K562 (cell line): ENCODE data around the gene SPRR2D. TPM values are rescaled to one million over a fixed set of nuclear protein-coding genes. Genes with fewer than 3 reads are reported as not detected.

Experiments used
- COPS2 ChIP-seq: fragments of 450-650 bp; conservative IDR thresholded peaks from 2 replicates; pipeline ENCODE4 v1.6.1; 2016; ENCODE audit warnings: mild to moderate bottlenecking, moderate library complexity
- FOSL1 ChIP-seq: fragments of 200-800 bp; sonication (Bioruptor generic); conservative IDR thresholded peaks from 2 replicates; pipeline ENCODE4 v1.6.1; 2016; ENCODE audit warnings: missing genetic modification characterization, missing compliant biosample characterization
- HOXB6 ChIP-seq: fragments of 250-450 bp; sonication (Bioruptor Pico); IDR thresholded peaks from 2 replicates; pipeline ENCODE4 v1.5.1; 2022; ENCODE audit warnings: mild to moderate bottlenecking, borderline replicate concordance
- KLF16 ChIP-seq: IDR thresholded peaks from 2 replicates; pipeline ENCODE4 v1.6.1; 2016; ENCODE audit warnings: antibody characterized with exemption
- MCM2 ChIP-seq: fragments of 450-650 bp; IDR thresholded peaks from 2 replicates; pipeline ENCODE4 v1.6.1; 2017; ENCODE audit warnings: low read depth, mild to moderate bottlenecking
- MEIS2 ChIP-seq: fragments of 450-650 bp; IDR thresholded peaks from 2 replicates; pipeline ENCODE4 v1.6.1; 2014; ENCODE audit warnings: mild to moderate bottlenecking; ENCODE audit not compliant: partially characterized antibody
- RB1 ChIP-seq: fragments of 450-650 bp; IDR thresholded peaks from 2 replicates; pipeline ENCODE4 v1.6.1; 2017; ENCODE audit warnings: low read depth, mild to moderate bottlenecking
- RBFOX2 ChIP-seq: fragments of 200-400 bp; formaldehyde crosslinking; IDR thresholded peaks from 2 replicates; pipeline ENCODE4 v1.6.1; 2017; ENCODE audit warnings: low read depth, mild to moderate bottlenecking, low read length, moderate library complexity
- RCOR1 ChIP-seq, 2 experiments: IDR thresholded peaks; 2 replicates each; pipeline ENCODE4 v1.6.1; 2012; ENCODE audit warnings: low read depth in 2 of 2, low read length in 2 of 2, borderline replicate concordance in 1 of 2, improper control_type of control experiment in 1 of 2
- REST ChIP-seq, 2 experiments: fragments of 450-650 bp; formaldehyde crosslinking in 1 of 2; IDR thresholded peaks; 2 replicates each; pipeline versions ENCODE4 v1.4.0 to v1.6.1; 2014 to 2020; ENCODE audit warnings: mild to moderate bottlenecking in 2 of 2, borderline replicate concordance in 1 of 2, low read depth in 1 of 2
- ZNF175 ChIP-seq: fragments of 200-800 bp; sonication (Bioruptor generic); IDR thresholded peaks from 2 replicates; pipeline ENCODE4 v1.6.1; 2016; ENCODE audit warnings: low read depth, mild to moderate bottlenecking, missing genetic modification characterization, missing compliant biosample characterization
- ZNF324 ChIP-seq: fragments of 250-450 bp; sonication (Bioruptor Pico); IDR thresholded peaks from 2 replicates; pipeline ENCODE4 v1.4.0; 2020; ENCODE audit warnings: mild to moderate bottlenecking
- ZNF589 ChIP-seq: fragments of 200-800 bp; sonication (Bioruptor generic); IDR thresholded peaks from 2 replicates; pipeline ENCODE4 v1.6.1; 2016; ENCODE audit warnings: low read depth, missing genetic modification characterization, missing compliant biosample characterization
- polyA plus RNA-seq, 8 experiments: library from polyadenylated mRNA; depleted of rRNA in 4 of 8; stranded (reverse) in 5 of 8; unstranded in 3 of 8; fragments of >200 nt; fragmentation: Nextera tagmentation in 2 of 8; fragmentation: Illumina TruSeq in 1 of 8; extraction: Ambion mirVana in 2 of 8; extraction: Trizol in 1 of 8; gene quantifications; 2 replicates each; pipeline versions ENCODE4 v1.2.1 to v1.2.3, GENCODE V29; 2011 to 2014; ENCODE audit warnings: inconsistent platforms in 1 of 8, missing spikeins in 1 of 8
- total RNA-seq, 7 experiments: library from RNA; depleted of rRNA in 6 of 7; stranded (reverse); fragments of >200 nt in 6 of 7; fragmentation: Illumina TruSeq in 2 of 7; extraction: Trizol in 2 of 7; gene quantifications; 2 replicates each; pipeline versions ENCODE4 v1.2.1 to v1.2.3, GENCODE V29; 2011 to 2021; ENCODE audit warnings: low replicate concordance in 1 of 7
- TF ChIP-seq, protein P1 (sequence below): sonication (generic); formaldehyde crosslinking; IDR thresholded peaks from 2 replicates; pipeline ENCODE4 v1.8.0; 2023; ENCODE audit warnings: mild to moderate bottlenecking, missing genetic modification reagents

SPRR2D gene
- total and polyA plus RNA-seq, 9 of the 15 experiments (the other 6 are each of a cell fraction or from before 2014, with no cell fraction given): 0.91 to 5.1 (median 3.2) TPM; not detected in 1

DNA sequence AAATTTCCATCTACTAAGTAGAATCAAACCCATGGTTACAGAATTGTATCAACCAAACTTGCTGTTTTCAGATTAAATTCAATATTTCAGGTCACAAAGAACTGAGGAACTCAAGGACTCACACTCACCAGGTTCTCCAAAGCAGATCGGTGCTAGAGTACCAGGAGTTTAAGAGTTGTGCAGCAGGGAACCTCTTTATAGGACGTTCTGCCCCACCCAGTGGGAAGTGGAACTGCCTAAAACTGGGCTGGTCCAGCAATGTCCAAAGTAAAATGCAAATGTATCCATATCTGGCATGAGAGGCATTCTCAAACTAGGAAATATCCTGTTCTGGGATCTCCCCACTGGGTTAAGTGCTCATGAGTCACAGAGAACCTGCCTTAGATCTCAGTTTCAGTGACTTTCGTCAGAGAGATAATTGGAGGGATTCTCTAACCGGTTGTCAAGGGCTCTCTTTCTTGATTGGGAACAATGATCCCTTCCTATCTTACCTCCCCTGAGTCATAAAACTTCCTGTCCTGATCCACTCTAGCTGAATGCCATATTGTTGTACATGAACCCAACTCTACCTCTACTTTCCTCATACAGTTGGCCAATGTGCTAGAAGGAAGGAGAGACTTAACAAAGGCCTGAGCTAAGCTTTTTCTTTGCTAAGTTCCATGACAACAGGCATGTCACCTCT is at the start of gene SPRR2D (continued):
- TF ChIP-seq REST (IDR thresholded peaks at IDR 0.05; ENCODE audit: borderline replicate concordance) (peak; percentile 96), REST (CRISPR knock-in tag; IDR thresholded peaks at IDR 0.05; ENCODE audit: low read depth) (no peak), RBFOX2 (peak; percentile 2; the same call in 1 of the 2 replicates), COPS2 (no peak), HOXB6 (CRISPR knock-in tag) (no peak), RCOR1 (IDR thresholded peaks at IDR 0.05; ENCODE audit: borderline replicate concordance in 1 of 2, low read depth in 2 of 2, low read length in 2 of 2) (peak in 1 of 2 experiments; percentile 15; a peak in 1 of 4 replicates), RB1 (no peak), ZNF589 (CRISPR knock-in tag) (peak; percentile 53), KLF16 (peak; percentile 82), ZNF324 (CRISPR knock-in tag) (no peak), MCM2 (no peak), MEIS2 (peak; percentile 43), FOSL1 (peak; percentile 96), ZNF175 (CRISPR knock-in tag) (peak; percentile 63; the same call in 1 of the 2 replicates)
- TF ChIP-seq, protein P1, sequence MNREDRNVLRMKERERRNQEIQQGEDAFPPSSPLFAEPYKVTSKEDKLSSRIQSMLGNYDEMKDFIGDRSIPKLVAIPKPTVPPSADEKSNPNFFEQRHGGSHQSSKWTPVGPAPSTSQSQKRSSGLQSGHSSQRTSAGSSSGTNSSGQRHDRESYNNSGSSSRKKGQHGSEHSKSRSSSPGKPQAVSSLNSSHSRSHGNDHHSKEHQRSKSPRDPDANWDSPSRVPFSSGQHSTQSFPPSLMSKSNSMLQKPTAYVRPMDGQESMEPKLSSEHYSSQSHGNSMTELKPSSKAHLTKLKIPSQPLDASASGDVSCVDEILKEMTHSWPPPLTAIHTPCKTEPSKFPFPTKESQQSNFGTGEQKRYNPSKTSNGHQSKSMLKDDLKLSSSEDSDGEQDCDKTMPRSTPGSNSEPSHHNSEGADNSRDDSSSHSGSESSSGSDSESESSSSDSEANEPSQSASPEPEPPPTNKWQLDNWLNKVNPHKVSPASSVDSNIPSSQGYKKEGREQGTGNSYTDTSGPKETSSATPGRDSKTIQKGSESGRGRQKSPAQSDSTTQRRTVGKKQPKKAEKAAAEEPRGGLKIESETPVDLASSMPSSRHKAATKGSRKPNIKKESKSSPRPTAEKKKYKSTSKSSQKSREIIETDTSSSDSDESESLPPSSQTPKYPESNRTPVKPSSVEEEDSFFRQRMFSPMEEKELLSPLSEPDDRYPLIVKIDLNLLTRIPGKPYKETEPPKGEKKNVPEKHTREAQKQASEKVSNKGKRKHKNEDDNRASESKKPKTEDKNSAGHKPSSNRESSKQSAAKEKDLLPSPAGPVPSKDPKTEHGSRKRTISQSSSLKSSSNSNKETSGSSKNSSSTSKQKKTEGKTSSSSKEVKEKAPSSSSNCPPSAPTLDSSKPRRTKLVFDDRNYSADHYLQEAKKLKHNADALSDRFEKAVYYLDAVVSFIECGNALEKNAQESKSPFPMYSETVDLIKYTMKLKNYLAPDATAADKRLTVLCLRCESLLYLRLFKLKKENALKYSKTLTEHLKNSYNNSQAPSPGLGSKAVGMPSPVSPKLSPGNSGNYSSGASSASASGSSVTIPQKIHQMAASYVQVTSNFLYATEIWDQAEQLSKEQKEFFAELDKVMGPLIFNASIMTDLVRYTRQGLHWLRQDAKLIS (CRISPR knock-in tag): no peak
